Cardiac fibroblast (primary cell): Measurements from ENCODE around the gene SEC14L6.
"Not testable (repeated sequence)": the region's sequence is repeated elsewhere in the genome, so short reads cannot be mapped to it uniquely, and the experiment has no call there.

Source experiments
- DNase-seq, 2 donors: peaks; one replicate each; pipeline versions ENCODE4 v3.0.0 to v3.0.0-alpha.2; 2010; ENCODE audit warnings: low read depth in 2 of 2
- H3K4me3 ChIP-seq, 2 donors: replicated peaks in 1 of 2; 1 replicate in 1 of 2; 2 replicates in 1 of 2; pipeline ENCODE4 v1.5.1; 2011; ENCODE audit warnings: low read depth in 2 of 2, low read length in 2 of 2, mild to moderate bottlenecking in 2 of 2, moderate library complexity in 1 of 2
- CTCF ChIP-seq: IDR thresholded peaks from one replicate; pipeline ENCODE4 v1.5.1; 2011; ENCODE audit warnings: low read depth, mild to moderate bottlenecking, low read length, inconsistent platforms

Gene SEC14L6

GRCh38 chr22:30546616-30547015 is at the start of gene SEC14L6:
TSS of gene SEC14L6 (minus strand) at chr22:30546741. CDS start at chr22:30546682, 59 bp downstream.
- no peak within 1 kb of the TSS for H3K4me3 ChIP-seq
- no peak for DNase-seq
- TF ChIP-seq CTCF, result no peak

- no peak overlapping the region for H3K4me3 ChIP-seq
- TF ChIP-seq CTCF, result no peak
- no peak for DNase-seq
Observed at GRCh38 chr22:30596199-30596598, 49.7 kb upstream of the SEC14L6 start.

- DNase-seq, result not testable (repeated sequence)
- H3K4me3 ChIP-seq, result peak overlapping the region; percentile 8 to 26
Observed at GRCh38 chr22:30592360-30592713, 45.8 kb upstream of the SEC14L6 start.

GRCh38 chr22:30591588-30592359 is 45.2 kb upstream of the SEC14L6 start, which contains the start of gene PES1:
TSS of gene PES1 (minus strand) at chr22:30591910. CDS start at chr22:30591833, 77 bp downstream.
- DNase-seq, result peak; percentile 100
- H3K4me3 ChIP-seq, result peak within 1 kb of the TSS; percentile 57 to 87
- TF ChIP-seq CTCF, result no peak

GRCh38 chr22:30591191-30591587 is 44.6 kb upstream of the SEC14L6 start:
- H3K4me3 ChIP-seq, result peak overlapping the region; percentile 57 to 87
- peak; percentile 46 to 59 for DNase-seq
- TF ChIP-seq CTCF, result no peak

GRCh38 chr22:30586414-30586813 is 39.9 kb upstream of the SEC14L6 start:
- H3K4me3 ChIP-seq, result no peak overlapping the region
- TF ChIP-seq CTCF, result no peak
- DNase-seq, result no peak

GRCh38 chr22:30584441-30584840 is 37.9 kb upstream of the SEC14L6 start:
- H3K4me3 ChIP-seq, result no peak overlapping the region
- TF ChIP-seq CTCF, result no peak
- no peak for DNase-seq
